ACC112 (cell line): Measurements from ENCODE around the gene TMPRSS7.

Experiments used
- H2AFZ ChIP-seq: fragments of 200-600 bp; sonication (generic); one replicate; pipeline ENCODE4 v1.6.0; 2017; ENCODE audit warnings: antibody characterized with exemption, low read length; ENCODE audit not compliant: unreplicated experiment
- H3K27ac ChIP-seq: fragments of 200-600 bp; sonication (generic); 2 replicates; pipeline ENCODE4 v1.5.1; 2014; ENCODE audit warnings: low read depth, mild to moderate bottlenecking, antibody characterized with exemption, low read length, moderate library complexity
- H3K27me3 ChIP-seq: fragments of 200-600 bp; sonication (generic); 2 replicates; pipeline ENCODE4 v1.6.1; 2014; ENCODE audit warnings: mild to moderate bottlenecking, antibody characterized with exemption, low read length, moderate library complexity, mixed read lengths; ENCODE audit not compliant: insufficient read depth
- H3K36me3 ChIP-seq: fragments of 200-600 bp; sonication (generic); 2 replicates; pipeline ENCODE4 v1.6.1; 2016; ENCODE audit warnings: mild to moderate bottlenecking, antibody characterized with exemption, low read length, moderate library complexity, mixed read lengths; ENCODE audit not compliant: insufficient read depth
- H3K4me1 ChIP-seq: fragments of 200-600 bp; sonication (generic); one replicate; pipeline ENCODE4 v1.6.1; 2016; ENCODE audit warnings: low read length, mixed read lengths; ENCODE audit not compliant: insufficient read depth, unreplicated experiment, control insufficient read depth
- H3K4me3 ChIP-seq: fragments of 200-600 bp; sonication (generic); 2 replicates; pipeline ENCODE4 v1.5.1; 2014; ENCODE audit warnings: mild to moderate bottlenecking, low read depth, low read length
- H3K79me2 ChIP-seq: fragments of 200-600 bp; sonication (generic); one replicate; pipeline ENCODE4 v1.6.0; 2016; ENCODE audit warnings: low read length; ENCODE audit not compliant: control insufficient read depth, unreplicated experiment, insufficient read depth

TMPRSS7 gene

DNA sequence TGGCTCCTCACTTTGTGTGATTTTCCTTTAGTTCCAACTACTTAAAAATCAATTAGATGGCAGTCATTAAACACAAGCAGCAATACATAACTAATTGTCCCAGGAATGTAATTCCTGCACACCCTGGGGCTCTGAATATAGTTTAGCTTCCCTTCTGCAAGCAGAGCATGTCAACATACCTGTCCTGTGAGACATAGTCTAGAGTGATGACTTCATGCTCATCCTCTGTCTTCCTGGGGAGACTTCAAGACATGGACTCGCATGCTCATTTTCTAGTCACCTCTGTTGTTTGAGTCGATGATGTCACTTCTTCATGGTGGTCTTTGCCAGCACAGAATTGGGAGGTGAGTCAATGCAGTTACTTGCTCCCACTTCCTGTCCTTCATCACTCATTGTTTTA is 67.4 kb downstream of the TMPRSS7 start:
- peaks cover 5% of the 10 kb centered on the region for H3K79me2 ChIP-seq
- H3K36me3 ChIP-seq, result no peaks in the 10 kb centered on the region
- no peak overlapping the region for H2AFZ ChIP-seq

DNA sequence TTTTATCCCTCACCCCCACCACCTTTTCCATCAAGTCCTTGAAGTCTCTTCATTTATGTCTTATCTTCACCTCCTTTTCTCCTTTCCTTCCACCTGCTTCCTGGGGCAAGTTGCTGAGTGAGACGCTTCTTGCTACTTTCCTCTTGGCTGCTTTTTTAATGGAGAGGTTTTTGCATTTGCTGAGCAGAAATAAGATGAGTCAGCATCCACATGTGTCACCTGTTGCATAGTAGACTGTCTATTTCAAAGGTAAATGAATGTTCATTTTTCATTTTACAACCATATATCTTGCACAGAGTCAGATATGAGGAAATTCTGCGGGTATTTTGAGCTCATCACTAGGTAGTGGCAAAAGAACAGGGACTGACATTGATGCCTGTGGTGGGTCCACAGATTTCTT is 70.2 kb downstream of the TMPRSS7 start:
- no peak overlapping the region for H2AFZ ChIP-seq
- H3K79me2 ChIP-seq, result no peaks in the 10 kb centered on the region
- no peaks in the 10 kb centered on the region for H3K27me3 ChIP-seq
- peaks cover 13% of the 10 kb centered on the region for H3K4me1 ChIP-seq
- H3K36me3 ChIP-seq, result no peaks in the 10 kb centered on the region
- no peak overlapping the region for H3K27ac ChIP-seq
- H3K4me3 ChIP-seq, result no peak overlapping the region

More for the DNA sequence above, 67.4 kb downstream of the TMPRSS7 start:
- Histone ChIP-seq H3K27ac (no peak overlapping the region), H3K4me3 (no peak overlapping the region), H3K27me3 (no peaks in the 10 kb centered on the region), H3K4me1 (peaks cover 22% of the 10 kb centered on the region)

DNA sequence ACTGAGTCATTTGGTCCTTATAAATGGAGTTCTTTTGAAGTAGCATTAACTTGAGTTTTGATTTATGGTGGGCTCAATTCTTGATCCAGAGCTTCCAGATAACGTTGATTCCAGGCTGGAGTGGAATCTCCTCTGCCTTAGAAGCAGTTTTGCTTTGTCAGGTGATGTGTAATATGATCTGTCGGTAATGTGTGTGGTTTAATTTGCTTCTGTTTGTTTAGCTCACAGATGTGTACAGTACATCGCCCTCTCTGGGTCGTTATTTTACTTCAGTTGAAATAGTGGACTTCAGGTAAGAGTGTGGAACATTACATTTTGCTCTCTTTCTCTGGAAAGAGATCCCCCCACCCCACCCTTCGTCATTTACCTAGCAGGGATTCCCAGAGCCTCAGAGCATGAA is 74.8 kb downstream of the TMPRSS7 start:
- Histone ChIP-seq H3K4me1 (no peaks in the 10 kb centered on the region), H3K79me2 (no peaks in the 10 kb centered on the region)

DNA sequence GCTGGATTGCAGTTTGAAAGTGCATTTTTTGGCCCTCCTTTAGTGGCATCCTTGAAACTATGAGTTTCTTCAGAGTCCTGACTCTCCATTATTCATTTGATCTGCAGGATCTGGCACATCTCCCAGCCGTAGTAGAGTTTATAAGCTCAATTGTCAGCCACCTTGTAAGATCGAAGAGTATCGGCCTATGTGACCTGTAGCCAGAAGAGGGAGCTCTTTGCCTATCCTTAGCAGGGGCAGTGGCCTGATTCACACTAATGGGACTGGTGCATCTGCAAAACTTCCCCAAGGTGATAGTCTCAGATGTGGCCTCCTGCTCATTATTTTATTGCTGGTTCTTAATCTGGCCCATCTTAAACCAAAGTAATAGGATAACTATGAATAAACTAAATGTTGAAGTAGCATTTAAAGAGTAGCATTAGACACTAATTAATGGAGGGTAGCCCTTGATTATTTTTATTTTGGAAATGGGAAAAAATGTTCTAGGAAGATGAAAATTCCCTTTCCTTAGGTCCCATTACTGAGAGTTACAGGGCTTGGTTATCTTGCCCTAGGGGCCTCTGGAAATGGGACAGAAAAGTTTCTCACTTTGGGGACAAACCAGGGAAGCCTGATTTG is 77.4 kb downstream of the TMPRSS7 start:
- Histone ChIP-seq H3K27me3 (no peaks in the 10 kb centered on the region), H3K36me3 (no peaks in the 10 kb centered on the region; the same call in 1 of the 2 replicates), H2AFZ (no peak overlapping the region), H3K27ac (no peak overlapping the region), H3K4me3 (no peak overlapping the region), H3K4me1 (no peaks in the 10 kb centered on the region), H3K79me2 (no peaks in the 10 kb centered on the region)

More for the DNA sequence above, 74.8 kb downstream of the TMPRSS7 start:
- H2AFZ ChIP-seq, result no peak overlapping the region
- H3K27ac ChIP-seq, result no peak overlapping the region
- H3K27me3 ChIP-seq, result no peaks in the 10 kb centered on the region
- no peak overlapping the region for H3K4me3 ChIP-seq
- no peaks in the 10 kb centered on the region; the same call in 1 of the 2 replicates for H3K36me3 ChIP-seq

DNA sequence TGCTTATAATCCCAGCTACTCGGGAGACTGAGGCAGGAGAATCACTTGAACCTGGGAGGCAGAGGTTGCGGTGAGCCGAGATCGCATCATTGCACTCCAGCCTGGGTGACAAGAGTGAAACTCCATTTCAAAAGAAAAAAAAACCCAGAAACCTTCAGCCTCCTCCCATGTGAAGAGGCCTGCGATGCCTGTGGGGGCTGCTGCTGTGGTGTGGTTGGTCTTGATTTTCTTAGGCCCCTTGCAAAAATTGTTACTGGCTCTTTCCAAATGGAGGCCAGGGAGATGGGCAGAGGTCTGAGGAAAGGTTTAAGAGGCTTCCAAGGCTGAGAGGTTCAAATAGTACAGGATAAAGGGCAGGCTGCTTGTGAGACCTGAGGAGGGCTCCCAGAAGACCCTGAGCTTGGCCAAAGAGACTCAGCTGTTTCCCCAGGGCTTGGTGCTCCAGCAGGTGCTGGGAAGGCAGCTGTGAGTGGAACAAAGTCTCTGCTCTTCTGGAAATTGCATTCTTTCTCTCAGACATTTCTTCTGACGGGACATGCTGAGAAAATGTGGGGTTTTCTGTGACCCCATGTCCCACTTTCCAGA is 80.1 kb downstream of the TMPRSS7 start:
- no peak overlapping the region for H3K27ac ChIP-seq
- no peaks in the 10 kb centered on the region for H3K79me2 ChIP-seq
- H3K4me1 ChIP-seq, result no peaks in the 10 kb centered on the region
- no peak overlapping the region for H3K4me3 ChIP-seq
- H3K27me3 ChIP-seq, result no peaks in the 10 kb centered on the region
- no peaks in the 10 kb centered on the region; the same call in 1 of the 2 replicates for H3K36me3 ChIP-seq
- H2AFZ ChIP-seq, result no peak overlapping the region

DNA sequence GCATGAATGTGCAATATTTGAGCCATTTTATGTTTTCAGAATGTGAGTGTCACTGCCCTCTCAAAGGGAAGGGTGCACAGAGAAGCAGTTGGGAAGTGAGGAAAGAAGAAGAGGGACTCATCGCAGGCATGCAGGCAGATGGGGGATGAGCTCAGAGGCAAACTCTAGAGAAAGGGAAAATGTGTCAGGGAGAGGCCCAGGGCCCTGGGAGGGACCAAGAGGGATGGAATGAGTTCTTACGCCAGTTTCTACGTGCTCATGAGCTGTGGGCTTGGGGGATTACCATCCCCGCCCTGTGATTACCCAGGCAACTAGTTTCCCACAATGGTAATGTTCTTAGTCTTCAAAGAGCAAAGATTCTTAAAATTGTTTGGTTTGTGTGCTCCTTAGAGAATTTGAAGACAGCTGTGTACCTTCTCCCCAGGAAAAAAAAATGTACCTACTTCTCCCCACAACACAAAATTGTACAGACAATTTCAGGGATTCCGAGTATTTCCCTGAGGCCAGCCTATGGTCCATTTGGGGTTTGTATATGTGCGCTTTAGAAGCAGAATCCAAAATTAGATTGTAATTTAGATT is 80.7 kb downstream of the TMPRSS7 start:
- Histone ChIP-seq H3K27ac (no peak overlapping the region), H3K36me3 (no peaks in the 10 kb centered on the region; the same call in 1 of the 2 replicates), H2AFZ (no peak overlapping the region), H3K27me3 (no peaks in the 10 kb centered on the region), H3K4me1 (no peaks in the 10 kb centered on the region), H3K79me2 (no peaks in the 10 kb centered on the region), H3K4me3 (no peak overlapping the region)

DNA sequence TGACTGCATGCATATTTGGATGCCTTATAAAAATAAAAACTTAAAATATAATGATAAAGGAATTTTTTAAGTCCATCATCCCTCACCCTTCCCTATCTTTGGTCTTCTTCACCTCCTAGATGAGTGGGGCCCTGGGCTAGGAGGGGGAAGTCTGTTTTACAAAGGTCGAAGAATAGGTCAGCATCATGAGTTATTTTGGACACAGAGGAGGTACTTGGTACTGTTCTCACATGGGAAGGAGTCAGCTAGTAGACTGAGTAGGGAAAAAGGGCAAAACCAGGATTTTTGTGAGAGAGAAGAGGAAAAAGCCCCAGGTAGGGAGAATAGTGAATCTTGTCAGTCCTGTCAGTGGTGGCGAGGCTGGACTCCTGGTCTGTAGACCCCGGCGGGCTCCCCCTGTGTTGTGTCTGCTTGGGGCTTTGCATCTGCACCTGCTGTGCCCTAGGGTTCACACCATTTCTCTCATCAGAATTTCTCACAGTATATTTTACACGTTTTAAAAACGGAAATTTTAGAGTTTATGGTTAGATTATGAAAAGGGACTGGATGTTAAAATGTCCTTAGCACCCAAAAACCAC is 81.4 kb downstream of the TMPRSS7 start:
- Histone ChIP-seq H3K27me3 (no peaks in the 10 kb centered on the region), H3K4me3 (no peak overlapping the region), H2AFZ (no peak overlapping the region), H3K79me2 (no peaks in the 10 kb centered on the region), H3K4me1 (no peaks in the 10 kb centered on the region), H3K36me3 (no peaks in the 10 kb centered on the region; the same call in 1 of the 2 replicates), H3K27ac (no peak overlapping the region)

DNA sequence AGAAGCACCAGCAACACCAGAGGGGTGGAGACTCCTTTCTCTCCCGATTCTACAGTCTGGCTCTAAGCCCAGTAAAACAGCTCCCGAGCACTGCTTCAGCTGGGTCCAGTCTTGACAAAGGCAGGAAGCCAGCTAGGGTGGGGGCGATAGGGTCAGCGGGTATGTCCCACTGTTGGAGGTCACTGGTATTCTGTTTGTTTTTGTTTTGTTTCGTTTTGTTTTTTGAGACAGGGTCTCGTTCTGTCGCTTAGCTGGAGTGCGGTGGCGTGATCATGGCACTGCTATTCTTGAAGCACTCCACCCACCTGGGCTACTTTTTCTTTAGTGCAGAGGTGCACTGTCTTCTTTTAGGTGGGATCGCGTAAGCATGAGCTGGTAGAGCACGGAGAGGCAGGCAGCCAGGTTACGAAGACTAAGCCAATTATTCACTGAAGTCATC is 82.2 kb downstream of the TMPRSS7 start:
- Histone ChIP-seq H3K4me1 (no peaks in the 10 kb centered on the region), H2AFZ (no peak overlapping the region), H3K4me3 (no peak overlapping the region), H3K27me3 (no peaks in the 10 kb centered on the region), H3K36me3 (no peaks in the 10 kb centered on the region; the same call in 1 of the 2 replicates), H3K27ac (no peak overlapping the region), H3K79me2 (no peaks in the 10 kb centered on the region)

DNA sequence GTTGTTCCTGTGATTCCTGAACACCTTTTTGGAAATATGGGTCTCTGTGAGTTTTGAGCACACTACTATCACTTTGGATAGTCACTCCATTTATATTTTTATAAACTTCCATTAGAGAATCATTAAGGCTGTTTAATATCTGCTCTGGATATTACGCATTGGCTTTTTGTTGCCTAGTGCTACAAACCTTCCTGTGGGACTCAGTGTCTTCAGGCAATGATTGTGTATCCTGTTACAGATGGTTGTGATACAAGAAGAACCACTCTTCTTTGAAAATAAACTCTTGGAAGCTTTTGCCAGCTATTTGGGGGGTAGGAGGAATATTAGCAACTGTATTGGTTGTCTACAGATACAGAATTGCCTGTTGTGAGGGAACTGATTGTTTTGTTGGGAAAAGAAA is 82.9 kb downstream of the TMPRSS7 start:
- Histone ChIP-seq H3K27me3 (no peaks in the 10 kb centered on the region), H2AFZ (no peak overlapping the region), H3K79me2 (no peaks in the 10 kb centered on the region), H3K4me3 (no peak overlapping the region), H3K4me1 (no peaks in the 10 kb centered on the region), H3K36me3 (no peaks in the 10 kb centered on the region; the same call in 1 of the 2 replicates), H3K27ac (no peak overlapping the region)

DNA sequence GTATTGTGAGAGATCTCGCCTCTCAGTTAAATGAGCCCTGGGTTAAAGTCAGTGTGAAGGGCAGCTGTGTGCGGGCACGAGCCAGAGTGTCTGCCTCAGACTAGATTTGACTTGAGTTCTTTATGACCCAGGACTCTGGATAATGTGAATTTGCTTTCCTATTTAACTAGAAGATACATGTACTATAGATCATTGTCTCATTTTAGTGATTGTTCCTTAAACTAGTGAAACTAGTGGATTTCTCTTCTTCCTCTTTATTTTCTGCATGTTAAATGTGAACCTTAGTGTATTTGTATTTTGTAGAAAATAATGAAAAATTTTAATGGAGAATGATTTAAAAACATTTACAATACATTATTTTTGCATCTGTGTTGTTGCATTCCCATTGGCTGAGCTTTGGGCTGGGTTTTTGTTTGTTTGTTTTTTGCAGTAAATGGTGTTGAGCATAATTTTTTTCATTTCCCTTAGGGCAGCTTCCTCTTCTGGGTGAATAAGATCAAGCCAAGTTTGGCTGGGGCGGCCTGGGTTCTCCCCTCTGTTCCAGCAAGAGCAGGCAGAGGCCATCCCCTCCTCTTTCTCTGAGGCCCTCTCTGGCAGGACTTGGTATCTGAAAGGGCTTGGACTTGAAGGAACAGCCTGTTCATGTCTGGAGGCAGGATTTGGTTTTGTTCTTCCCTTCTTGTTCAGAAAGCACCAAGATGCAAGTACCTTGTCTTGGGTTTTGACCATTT is 83.5 kb downstream of the TMPRSS7 start:
- Histone ChIP-seq H3K27me3 (no peaks in the 10 kb centered on the region), H3K4me1 (no peaks in the 10 kb centered on the region), H3K79me2 (no peaks in the 10 kb centered on the region), H3K4me3 (no peak overlapping the region), H3K36me3 (no peaks in the 10 kb centered on the region; the same call in 1 of the 2 replicates), H3K27ac (no peak overlapping the region), H2AFZ (no peak overlapping the region)
